ENCODE measurements around the gene RPGRIP1L. TPM values are rescaled to one million over a fixed set of nuclear protein-coding genes. Genes with fewer than 3 reads are reported as not detected.
"Not testable (repeated sequence)": the region's sequence is repeated elsewhere in the genome, so short reads cannot be mapped to it uniquely, and the experiment has no call there.

RPGRIP1L gene
- total RNA-seq, 6 experiments from 2014 or later = 16.3 to 19.1 (median 18.4) TPM

GRCh38 chr16:53704445-53704813 is 770 bp upstream of the RPGRIP1L start:
- no peaks in the 10 kb centered on the region for H3K9me3 Mint-ChIP-seq
- H3K4me1 Mint-ChIP-seq (ENCODE audit: low read depth) = peaks cover 35% of the 10 kb centered on the region
- no peak for TF ChIP-seq CTCF (IDR thresholded peaks at IDR 0.05)

GRCh38 chr16:53698271-53698670 is 5.4 kb downstream of the RPGRIP1L start:
- not testable (repeated sequence) for H3K27me3 Mint-ChIP-seq (ENCODE audit: insufficient read depth); H3K4me3 Mint-ChIP-seq; DNase-seq; H3K9me3 Mint-ChIP-seq; H3K27ac Mint-ChIP-seq
- peaks cover 19% of the 10 kb centered on the region for H3K4me1 Mint-ChIP-seq (ENCODE audit: low read depth)
- peaks cover 19% of the 10 kb centered on the region for H3K36me3 Mint-ChIP-seq (ENCODE audit: low read depth)

More at GRCh38 chr16:53704445-53704813, 770 bp upstream of the RPGRIP1L start:
- DNase-seq = no peak
- no peaks in the 10 kb centered on the region for H3K27me3 Mint-ChIP-seq (ENCODE audit: insufficient read depth)
- peaks cover 23% of the 10 kb centered on the region for H3K36me3 Mint-ChIP-seq (ENCODE audit: low read depth)
- H3K4me3 Mint-ChIP-seq = peak overlapping the region; percentile 98
- H3K27ac Mint-ChIP-seq = peak overlapping the region; percentile 94

- H3K4me1 Mint-ChIP-seq (ENCODE audit: low read depth) = peaks cover 24% of the 10 kb centered on the region
- DNase-seq = peak; percentile 91
- peaks cover 29% of the 10 kb centered on the region for H3K36me3 Mint-ChIP-seq (ENCODE audit: low read depth)
- no peaks in the 10 kb centered on the region for H3K9me3 Mint-ChIP-seq
- no peak for TF ChIP-seq CTCF (IDR thresholded peaks at IDR 0.05)
- H3K27me3 Mint-ChIP-seq (ENCODE audit: insufficient read depth) = no peaks in the 10 kb centered on the region
- peak overlapping the region; percentile 77 for H3K27ac Mint-ChIP-seq
- no peak overlapping the region; the same call in 1 of the 2 replicates for H3K4me3 Mint-ChIP-seq
Measured at GRCh38 chr16:53695070-53695469, 8.6 kb downstream of the RPGRIP1L start.

- Mint-ChIP-seq H3K27me3 (ENCODE audit: insufficient read depth) (no peaks in the 10 kb centered on the region), H3K27ac (no peak overlapping the region), H3K4me1 (ENCODE audit: low read depth) (peaks cover 31% of the 10 kb centered on the region), H3K36me3 (ENCODE audit: low read depth) (peaks cover 29% of the 10 kb centered on the region), H3K4me3 (no peak overlapping the region), H3K9me3 (no peaks in the 10 kb centered on the region)
- no peak for DNase-seq
- no peak for TF ChIP-seq CTCF (IDR thresholded peaks at IDR 0.05)
Measured at GRCh38 chr16:53693320-53693719, 10.3 kb downstream of the RPGRIP1L start.

GRCh38 chr16:53692146-53692545 is 11.5 kb downstream of the RPGRIP1L start:
- Mint-ChIP-seq H3K4me1 (ENCODE audit: low read depth) (peaks cover 31% of the 10 kb centered on the region), H3K27ac (no peak overlapping the region), H3K4me3 (no peak overlapping the region), H3K9me3 (no peaks in the 10 kb centered on the region), H3K36me3 (ENCODE audit: low read depth) (peaks cover 31% of the 10 kb centered on the region), H3K27me3 (ENCODE audit: insufficient read depth) (no peaks in the 10 kb centered on the region)
- TF ChIP-seq CTCF (IDR thresholded peaks at IDR 0.05) = no peak
- DNase-seq = no peak

- no peaks in the 10 kb centered on the region for H3K9me3 Mint-ChIP-seq
- H3K27me3 Mint-ChIP-seq (ENCODE audit: insufficient read depth) = no peaks in the 10 kb centered on the region
- H3K36me3 Mint-ChIP-seq (ENCODE audit: low read depth) = peaks cover 44% of the 10 kb centered on the region
- H3K27ac Mint-ChIP-seq = no peak overlapping the region
- H3K4me1 Mint-ChIP-seq (ENCODE audit: low read depth) = peaks cover 24% of the 10 kb centered on the region
- no peak for TF ChIP-seq CTCF (IDR thresholded peaks at IDR 0.05)
- DNase-seq = no peak
- no peak overlapping the region for H3K4me3 Mint-ChIP-seq
Measured at GRCh38 chr16:53690771-53691170, 12.9 kb downstream of the RPGRIP1L start.

Measured in HFFc6 (cell line).